Natural killer cell (primary cell): ENCODE data around the gene KAZN. TPM values are rescaled to one million over a fixed set of nuclear protein-coding genes. Genes with fewer than 3 reads are reported as not detected.

Experiments
- ATAC-seq, 3 donors: fragments of 150-1000 bp in 2 of 3; fragments of 200-7000 bp in 1 of 3; cut with Tn5 transposase; 1 replicate in 1 of 3; 2 replicates in 2 of 3; pipeline ENCODE4 v1.10.0; 2021; ENCODE audit warnings: mild to moderate bottlenecking in 2 of 3, moderate library complexity in 2 of 3
- DNase-seq, 2 donors: peaks; one replicate each; pipeline versions ENCODE4 v3.0.0 to v3.0.0-alpha.2; 2013 to 2021; ENCODE audit warnings: mixed read lengths in 1 of 2
- H3K27ac ChIP-seq: one replicate; pipeline ENCODE4 v1.5.1; 2013; ENCODE audit warnings: mild to moderate bottlenecking, low read length
- H3K27me3 ChIP-seq: one replicate; pipeline ENCODE4 v1.6.1; 2013; ENCODE audit warnings: low read length; ENCODE audit not compliant: control insufficient read depth, insufficient read depth
- H3K36me3 ChIP-seq: one replicate; pipeline ENCODE4 v1.6.1; 2013; ENCODE audit warnings: low read length; ENCODE audit not compliant: control insufficient read depth, insufficient read depth
- H3K4me1 ChIP-seq: one replicate; pipeline ENCODE4 v1.6.1; 2013; ENCODE audit warnings: low read length; ENCODE audit not compliant: control insufficient read depth, insufficient read depth
- H3K4me3 ChIP-seq: one replicate; pipeline ENCODE4 v1.5.1; 2013; ENCODE audit warnings: low read length
- H3K9me3 ChIP-seq: one replicate; pipeline ENCODE4 v1.6.1; 2013; ENCODE audit warnings: low read length; ENCODE audit not compliant: control insufficient read depth, insufficient read depth
- H3K27ac Mint-ChIP-seq, 2 donors: one replicate each; pipeline ENCODE4 v1.8.0; 2022; ENCODE audit warnings: mild to moderate bottlenecking in 2 of 2, mixed read lengths in 2 of 2, moderate library complexity in 1 of 2
- H3K27me3 Mint-ChIP-seq, 2 donors: one replicate each; pipeline ENCODE4 v1.8.0; 2022; ENCODE audit warnings: low read depth in 2 of 2, mixed read lengths in 2 of 2
- H3K36me3 Mint-ChIP-seq: one replicate; pipeline ENCODE4 v1.8.0; 2022; ENCODE audit warnings: mixed read lengths
- H3K4me1 Mint-ChIP-seq, 2 donors: one replicate each; pipeline ENCODE4 v1.8.0; 2022; ENCODE audit warnings: mixed read lengths in 2 of 2
- H3K4me3 Mint-ChIP-seq: one replicate; pipeline ENCODE4 v1.8.0; 2022; ENCODE audit warnings: mild to moderate bottlenecking, moderate library complexity, mixed read lengths
- H3K9me3 Mint-ChIP-seq, 2 donors: one replicate each; pipeline ENCODE4 v1.8.0; 2022; ENCODE audit warnings: mixed read lengths in 2 of 2
- CTCF ChIP-seq: fragments of 200-600 bp; IDR thresholded peaks from one replicate; pipeline ENCODE4 v1.8.0; 2022; ENCODE audit warnings: antibody characterized with exemption
- WGBS: methylation state at CpG from one replicate; pipeline ENCODE4 v1.1.7; 2013; ENCODE audit warnings: missing lambda C conversion rate; ENCODE audit not compliant: insufficient coverage; 5-methylcytosine and 5-hydroxymethylcytosine counted together
- intact Hi-C: fragments of 100-400 bp; cut with micrococcal nuclease; formaldehyde crosslinking; loops from one replicate; pipeline ENCODE4 v1.14.2; 2022
- total RNA-seq, 4 donors: library from RNA; stranded (reverse); fragments of 120-200 nt in 1 of 4; gene quantifications; one replicate each; pipeline versions ENCODE4 v1.2.3 to v1.2.4, GENCODE V29; 2013 to 2022

Gene KAZN
- 1 to 10 TPM; 1.2 to 2.0 (median 1.7) TPM for total RNA-seq
- total RNA-seq (2013) = 0.38 TPM

- Mint-ChIP-seq H3K4me1 (peaks cover 0 to 4% of the 10 kb centered on the region in 2 donors), H3K27me3 (peaks cover 48 to 72% of the 10 kb centered on the region in 2 donors), H3K9me3 (no peaks in the 10 kb centered on the region), H3K27ac (no peak within 1 kb of the TSS), H3K4me3 (no peak within 1 kb of the TSS), H3K36me3 (no peaks in the 10 kb centered on the region)
- Histone ChIP-seq H3K9me3 (no peaks in the 10 kb centered on the region), H3K36me3 (no peaks in the 10 kb centered on the region), H3K4me3 (no peak within 1 kb of the TSS), H3K27ac (no peak within 1 kb of the TSS), H3K27me3 (peaks cover 8% of the 10 kb centered on the region), H3K4me1 (no peaks in the 10 kb centered on the region)
- ATAC-seq (no peak), DNase-seq (no peak)
- TF ChIP-seq CTCF = no peak
- 2% methylated on average over 81 of the region's 81 CpGs for WGBS
- intact Hi-C loops = no loop called here
Measured at GRCh38 chr1:14598498-14599182, at the start of gene KAZN. TSS of gene KAZN (plus strand) at chr1:14598685.

GRCh38 chr1:14549897-14550620 is 48.4 kb upstream of the KAZN start:
- intact Hi-C loops = no loop called here
- no peaks in the 10 kb centered on the region for H3K9me3 ChIP-seq
- no peaks in the 10 kb centered on the region for H3K36me3 ChIP-seq
- no peaks in the 10 kb centered on the region for H3K4me1 ChIP-seq
- ATAC-seq (no peak), DNase-seq (no peak)
- WGBS = 88% methylated on average over 3 of the region's 3 CpGs
- no peak overlapping the region for H3K4me3 ChIP-seq
- H3K27me3 ChIP-seq = no peaks in the 10 kb centered on the region
- H3K27me3 Mint-ChIP-seq = peaks cover 4 to 46% of the 10 kb centered on the region in 2 donors
- no peak overlapping the region for H3K27ac ChIP-seq
- H3K9me3 Mint-ChIP-seq = no peaks in the 10 kb centered on the region
- H3K36me3 Mint-ChIP-seq = no peaks in the 10 kb centered on the region
- TF ChIP-seq CTCF = no peak
- no peak overlapping the region for H3K4me3 Mint-ChIP-seq
- H3K27ac Mint-ChIP-seq = no peak overlapping the region
- H3K4me1 Mint-ChIP-seq = no peaks in the 10 kb centered on the region

GRCh38 chr1:14551386-14551785 is 47.1 kb upstream of the KAZN start:
- H3K4me3 Mint-ChIP-seq = no peak overlapping the region
- H3K27ac Mint-ChIP-seq = no peak overlapping the region
- H3K36me3 Mint-ChIP-seq = no peaks in the 10 kb centered on the region

More at GRCh38 chr1:14551386-14551785, 47.1 kb upstream of the KAZN start:
- intact Hi-C loops = no loop called here
- Mint-ChIP-seq H3K9me3 (no peaks in the 10 kb centered on the region), H3K4me1 (no peaks in the 10 kb centered on the region), H3K27me3 (peaks cover 4 to 37% of the 10 kb centered on the region in 2 donors)
- Histone ChIP-seq H3K4me3 (no peak overlapping the region), H3K27ac (no peak overlapping the region), H3K4me1 (no peaks in the 10 kb centered on the region), H3K27me3 (no peaks in the 10 kb centered on the region), H3K9me3 (no peaks in the 10 kb centered on the region), H3K36me3 (no peaks in the 10 kb centered on the region)
- 90% methylated on average over 3 of the region's 8 CpGs for WGBS
- no peak for TF ChIP-seq CTCF
- no peak for ATAC-seq
- DNase-seq = no peak
